ENCODE data around the gene MRPL17. TPM values are rescaled to one million over a fixed set of nuclear protein-coding genes. Genes with fewer than 3 reads are reported as not detected.

MRPL17 gene
- total and polyA plus RNA-seq, 2 experiments from 2014 or later, result 26.7 to 81.8 TPM

DNA sequence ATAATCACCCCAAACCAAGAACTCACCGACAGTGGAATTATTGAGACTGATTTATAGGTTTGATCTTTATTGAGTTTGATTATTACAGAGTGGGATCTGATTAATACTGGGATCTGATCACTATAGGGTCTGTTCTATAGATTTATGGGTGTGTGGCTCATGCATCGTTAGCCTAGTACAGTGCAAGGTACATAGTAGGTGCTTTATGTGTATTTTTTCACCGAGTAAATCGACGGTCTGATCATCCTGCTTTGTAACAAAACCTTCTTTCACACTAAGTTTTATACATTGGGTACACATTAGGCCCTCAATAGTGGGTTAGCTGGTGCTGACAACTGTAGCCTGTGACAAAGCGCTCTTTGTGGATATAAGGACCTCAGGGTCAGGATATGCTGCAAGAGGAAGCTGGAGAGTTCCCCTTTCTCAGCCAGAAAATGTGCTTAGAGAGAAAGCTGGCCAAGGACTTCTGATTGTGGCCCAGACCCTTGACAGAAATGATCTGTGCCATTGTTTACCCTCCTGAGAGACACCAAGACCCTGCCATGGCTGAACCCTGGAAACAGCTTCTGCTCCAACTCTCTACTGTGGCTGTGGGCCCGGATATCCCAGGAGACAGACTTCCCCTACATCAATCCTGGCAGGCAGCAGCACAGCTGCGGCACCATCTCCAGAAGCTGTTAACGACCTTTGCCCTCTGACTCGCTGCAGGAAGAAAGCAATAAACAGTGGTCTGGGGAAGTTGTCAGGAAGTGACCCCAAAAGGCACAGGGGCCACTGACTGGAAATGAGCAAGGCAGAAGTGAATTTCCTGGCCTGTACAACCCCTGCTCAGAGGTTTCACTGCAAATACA lies 47.8 kb downstream of the MRPL17 start (continued):
- TF ChIP-seq, protein P1, sequence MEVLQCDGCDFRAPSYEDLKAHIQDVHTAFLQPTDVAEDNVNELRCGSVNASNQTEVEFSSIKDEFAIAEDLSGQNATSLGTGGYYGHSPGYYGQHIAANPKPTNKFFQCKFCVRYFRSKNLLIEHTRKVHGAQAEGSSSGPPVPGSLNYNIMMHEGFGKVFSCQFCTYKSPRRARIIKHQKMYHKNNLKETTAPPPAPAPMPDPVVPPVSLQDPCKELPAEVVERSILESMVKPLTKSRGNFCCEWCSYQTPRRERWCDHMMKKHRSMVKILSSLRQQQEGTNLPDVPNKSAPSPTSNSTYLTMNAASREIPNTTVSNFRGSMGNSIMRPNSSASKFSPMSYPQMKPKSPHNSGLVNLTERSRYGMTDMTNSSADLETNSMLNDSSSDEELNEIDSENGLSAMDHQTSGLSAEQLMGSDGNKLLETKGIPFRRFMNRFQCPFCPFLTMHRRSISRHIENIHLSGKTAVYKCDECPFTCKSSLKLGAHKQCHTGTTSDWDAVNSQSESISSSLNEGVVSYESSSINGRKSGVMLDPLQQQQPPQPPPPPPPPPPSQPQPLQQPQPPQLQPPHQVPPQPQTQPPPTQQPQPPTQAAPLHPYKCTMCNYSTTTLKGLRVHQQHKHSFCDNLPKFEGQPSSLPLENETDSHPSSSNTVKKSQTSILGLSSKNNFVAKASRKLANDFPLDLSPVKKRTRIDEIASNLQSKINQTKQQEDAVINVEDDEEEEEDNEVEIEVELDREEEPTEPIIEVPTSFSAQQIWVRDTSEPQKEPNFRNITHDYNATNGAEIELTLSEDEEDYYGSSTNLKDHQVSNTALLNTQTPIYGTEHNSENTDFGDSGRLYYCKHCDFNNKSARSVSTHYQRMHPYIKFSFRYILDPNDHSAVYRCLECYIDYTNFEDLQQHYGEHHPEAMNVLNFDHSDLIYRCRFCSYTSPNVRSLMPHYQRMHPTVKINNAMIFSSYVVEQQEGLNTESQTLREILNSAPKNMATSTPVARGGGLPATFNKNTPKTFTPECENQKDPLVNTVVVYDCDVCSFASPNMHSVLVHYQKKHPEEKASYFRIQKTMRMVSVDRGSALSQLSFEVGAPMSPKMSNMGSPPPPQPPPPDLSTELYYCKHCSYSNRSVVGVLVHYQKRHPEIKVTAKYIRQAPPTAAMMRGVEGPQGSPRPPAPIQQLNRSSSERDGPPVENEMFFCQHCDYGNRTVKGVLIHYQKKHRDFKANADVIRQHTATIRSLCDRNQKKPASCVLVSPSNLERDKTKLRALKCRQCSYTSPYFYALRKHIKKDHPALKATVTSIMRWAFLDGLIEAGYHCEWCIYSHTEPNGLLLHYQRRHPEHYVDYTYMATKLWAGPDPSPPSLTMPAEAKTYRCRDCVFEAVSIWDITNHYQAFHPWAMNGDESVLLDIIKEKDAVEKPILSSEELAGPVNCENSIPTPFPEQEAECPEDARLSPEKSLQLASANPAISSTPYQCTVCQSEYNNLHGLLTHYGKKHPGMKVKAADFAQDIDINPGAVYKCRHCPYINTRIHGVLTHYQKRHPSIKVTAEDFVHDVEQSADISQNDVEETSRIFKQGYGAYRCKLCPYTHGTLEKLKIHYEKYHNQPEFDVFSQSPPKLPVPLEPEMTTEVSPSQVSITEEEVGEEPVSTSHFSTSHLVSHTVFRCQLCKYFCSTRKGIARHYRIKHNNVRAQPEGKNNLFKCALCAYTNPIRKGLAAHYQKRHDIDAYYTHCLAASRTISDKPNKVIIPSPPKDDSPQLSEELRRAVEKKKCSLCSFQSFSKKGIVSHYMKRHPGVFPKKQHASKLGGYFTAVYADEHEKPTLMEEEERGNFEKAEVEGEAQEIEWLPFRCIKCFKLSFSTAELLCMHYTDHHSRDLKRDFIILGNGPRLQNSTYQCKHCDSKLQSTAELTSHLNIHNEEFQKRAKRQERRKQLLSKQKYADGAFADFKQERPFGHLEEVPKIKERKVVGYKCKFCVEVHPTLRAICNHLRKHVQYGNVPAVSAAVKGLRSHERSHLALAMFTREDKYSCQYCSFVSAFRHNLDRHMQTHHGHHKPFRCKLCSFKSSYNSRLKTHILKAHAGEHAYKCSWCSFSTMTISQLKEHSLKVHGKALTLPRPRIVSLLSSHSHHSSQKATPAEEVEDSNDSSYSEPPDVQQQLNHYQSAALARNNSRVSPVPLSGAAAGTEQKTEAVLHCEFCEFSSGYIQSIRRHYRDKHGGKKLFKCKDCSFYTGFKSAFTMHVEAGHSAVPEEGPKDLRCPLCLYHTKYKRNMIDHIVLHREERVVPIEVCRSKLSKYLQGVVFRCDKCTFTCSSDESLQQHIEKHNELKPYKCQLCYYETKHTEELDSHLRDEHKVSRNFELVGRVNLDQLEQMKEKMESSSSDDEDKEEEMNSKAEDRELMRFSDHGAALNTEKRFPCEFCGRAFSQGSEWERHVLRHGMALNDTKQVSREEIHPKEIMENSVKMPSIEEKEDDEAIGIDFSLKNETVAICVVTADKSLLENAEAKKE (CRISPR knock-in tag; IDR thresholded peaks at IDR 0.05), result no peak
- TF ChIP-seq STAT1 (IDR thresholded peaks at IDR 0.05; ENCODE audit: unreplicated experiment), result no peak
- TF ChIP-seq, protein P2, sequence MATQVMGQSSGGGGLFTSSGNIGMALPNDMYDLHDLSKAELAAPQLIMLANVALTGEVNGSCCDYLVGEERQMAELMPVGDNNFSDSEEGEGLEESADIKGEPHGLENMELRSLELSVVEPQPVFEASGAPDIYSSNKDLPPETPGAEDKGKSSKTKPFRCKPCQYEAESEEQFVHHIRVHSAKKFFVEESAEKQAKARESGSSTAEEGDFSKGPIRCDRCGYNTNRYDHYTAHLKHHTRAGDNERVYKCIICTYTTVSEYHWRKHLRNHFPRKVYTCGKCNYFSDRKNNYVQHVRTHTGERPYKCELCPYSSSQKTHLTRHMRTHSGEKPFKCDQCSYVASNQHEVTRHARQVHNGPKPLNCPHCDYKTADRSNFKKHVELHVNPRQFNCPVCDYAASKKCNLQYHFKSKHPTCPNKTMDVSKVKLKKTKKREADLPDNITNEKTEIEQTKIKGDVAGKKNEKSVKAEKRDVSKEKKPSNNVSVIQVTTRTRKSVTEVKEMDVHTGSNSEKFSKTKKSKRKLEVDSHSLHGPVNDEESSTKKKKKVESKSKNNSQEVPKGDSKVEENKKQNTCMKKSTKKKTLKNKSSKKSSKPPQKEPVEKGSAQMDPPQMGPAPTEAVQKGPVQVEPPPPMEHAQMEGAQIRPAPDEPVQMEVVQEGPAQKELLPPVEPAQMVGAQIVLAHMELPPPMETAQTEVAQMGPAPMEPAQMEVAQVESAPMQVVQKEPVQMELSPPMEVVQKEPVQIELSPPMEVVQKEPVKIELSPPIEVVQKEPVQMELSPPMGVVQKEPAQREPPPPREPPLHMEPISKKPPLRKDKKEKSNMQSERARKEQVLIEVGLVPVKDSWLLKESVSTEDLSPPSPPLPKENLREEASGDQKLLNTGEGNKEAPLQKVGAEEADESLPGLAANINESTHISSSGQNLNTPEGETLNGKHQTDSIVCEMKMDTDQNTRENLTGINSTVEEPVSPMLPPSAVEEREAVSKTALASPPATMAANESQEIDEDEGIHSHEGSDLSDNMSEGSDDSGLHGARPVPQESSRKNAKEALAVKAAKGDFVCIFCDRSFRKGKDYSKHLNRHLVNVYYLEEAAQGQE (IDR thresholded peaks at IDR 0.05; ENCODE audit: unreplicated experiment), result no peak

DNA sequence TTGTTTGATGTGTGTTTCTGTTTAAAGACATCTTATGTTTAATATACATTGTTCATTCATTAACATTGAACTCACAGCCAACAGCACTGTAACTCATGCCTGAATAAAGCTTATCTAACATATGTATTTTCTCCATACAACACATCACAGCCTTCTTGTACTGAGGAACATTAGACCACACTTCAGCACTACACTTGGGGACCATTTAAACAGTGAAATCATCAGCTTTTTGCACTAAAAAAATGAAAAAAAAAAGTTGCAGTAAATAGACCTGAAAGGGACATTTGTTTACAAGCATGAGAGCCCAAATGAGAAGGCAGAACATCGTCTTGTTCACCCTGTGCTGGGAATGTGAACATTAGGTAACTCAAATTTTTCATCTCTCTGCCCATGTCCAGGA lies 48.6 kb downstream of the MRPL17 start:
- Histone ChIP-seq H3K79me2 (replicated peaks; ENCODE audit: insufficient read depth) (no peaks in the 10 kb centered on the region), H4K20me1 (replicated peaks; ENCODE audit: insufficient read depth) (no peaks in the 10 kb centered on the region), H2AFZ (no peak overlapping the region), H3K4me2 (no peak overlapping the region), H3K4me3 (no peak overlapping the region), H3K27me3 (ENCODE audit: insufficient read depth) (peaks cover 25% of the 10 kb centered on the region), H3K27ac (ENCODE audit: low read depth) (no peak overlapping the region), H3K4me1 (ENCODE audit: insufficient read depth) (no peaks in the 10 kb centered on the region; the same call in 1 of the 2 replicates), H3K9me2 (ENCODE audit: insufficient read depth) (no peaks in the 10 kb centered on the region), H3F3A (replicated peaks; ENCODE audit: low read depth) (no peaks in the 10 kb centered on the region), H3K36me3 (ENCODE audit: insufficient read depth) (no peaks in the 10 kb centered on the region)
- ATAC-seq (no peak), DNase-seq (ENCODE audit: low spot score) (no peak)
- peaks cover 6% of the 10 kb centered on the region for H3K4me1 Mint-ChIP-seq
- H3K27me3 Mint-ChIP-seq (ENCODE audit: insufficient read depth, low read depth, poor library complexity), result peaks cover 23% of the 10 kb centered on the region
- no peak overlapping the region for H3K4me3 Mint-ChIP-seq
- H3K9me3 Mint-ChIP-seq, result no peaks in the 10 kb centered on the region; the same call in 2 of the 3 replicates
- H3K36me3 Mint-ChIP-seq (ENCODE audit: low read depth), result peaks cover 3% of the 10 kb centered on the region; the same call in 1 of the 3 replicates
- H3K27ac Mint-ChIP-seq, result no peak overlapping the region
- no peak for TF ChIP-seq ZNF331 (CRISPR knock-in tag; IDR thresholded peaks at IDR 0.05; ENCODE audit: low read depth)
- TF ChIP-seq NANOG (IDR thresholded peaks at IDR 0.05; ENCODE audit: borderline replicate concordance), result no peak
- no peak for TF ChIP-seq CREB1 (CRISPR knock-in tag; IDR thresholded peaks at IDR 0.05; ENCODE audit: low read depth)
- no peak for TF ChIP-seq EZH2 (IDR thresholded peaks at IDR 0.05; ENCODE audit: low read depth, unreplicated experiment)
- TF ChIP-seq, protein P2 (IDR thresholded peaks at IDR 0.05; ENCODE audit: unreplicated experiment), result no peak

All from GM23338 (cell line).